Endothelial cell of umbilical vein (primary cell): ENCODE measurements around the gene LMF1. TPM values are rescaled to one million over a fixed set of nuclear protein-coding genes. Genes with fewer than 3 reads are reported as not detected.

Source experiments
- BruUV-seq: library from RNA; stranded (reverse); fragments of 400-500 nt; replicated peaks from 2 replicates; lab custom pipeline; 2021; lab: Mats Ljungman, UMichigan
- CTCF ChIA-PET: fragments of 300-600, 350-600 bp; sonication (Branson Sonifier 250); formaldehyde crosslinking; loops from one replicate; lab custom pipeline; 2021; ENCODE audit warnings: antibody characterized with exemption, inconsistent platforms; lab: Charles Lee
- POLR2A ChIA-PET: fragments of 300-600, 350-600 bp; sonication (Branson Sonifier 250); formaldehyde crosslinking; loops from one replicate; lab custom pipeline; 2021; ENCODE audit warnings: antibody characterized with exemption, inconsistent platforms; lab: Charles Lee
- DNase-seq: peaks from one replicate; pipeline ENCODE4 v3.0.0-alpha.2; 2011; ENCODE audit warnings: low read depth, low spot score
- FAIRE-seq: peaks from 2 replicates; lab custom pipeline; 2011; peaks lifted over from hg19 to GRCh38; lab: Jason Lieb, UNC
- H2AFZ ChIP-seq: 2 replicates; pipeline ENCODE4 v1.6.0; 2012; ENCODE audit warnings: low read depth, low read length, control low read depth, inconsistent platforms
- H3K27ac ChIP-seq: 2 replicates; pipeline ENCODE4 v1.5.1; 2011; ENCODE audit warnings: low read depth, mild to moderate bottlenecking, control low read depth, low read length, moderate library complexity; ENCODE audit not compliant: insufficient read depth
- H3K27me3 ChIP-seq, 2 experiments: 2 replicates each; pipeline versions ENCODE4 v1.6.0 to v1.6.1; 2011; ENCODE audit warnings: low read length in 2 of 2, mixed read lengths in 1 of 2; ENCODE audit not compliant: control insufficient read depth in 2 of 2, insufficient read depth in 2 of 2
- H3K36me3 ChIP-seq, 2 experiments: 2 replicates in 1 of 2; 3 replicates in 1 of 2; pipeline ENCODE4 v1.5.1; 2011; ENCODE audit warnings: low read length in 2 of 2, mild to moderate bottlenecking in 1 of 2, moderate library complexity in 1 of 2; ENCODE audit not compliant: control insufficient read depth in 2 of 2, insufficient read depth in 2 of 2; ENCODE audit errors: extremely low read depth in 1 of 2
- H3K4me1 ChIP-seq: 3 replicates; pipeline ENCODE4 v1.5.1; 2011; ENCODE audit warnings: mild to moderate bottlenecking, low read length; ENCODE audit not compliant: control insufficient read depth, insufficient read depth; ENCODE audit errors: extremely low read depth
- H3K4me2 ChIP-seq: 2 replicates; pipeline ENCODE4 v1.6.1; 2011; ENCODE audit warnings: low read length, control low read depth, mixed read lengths; ENCODE audit not compliant: insufficient read depth
- H3K4me3 ChIP-seq, 3 experiments: fragments of 200-600 bp in 1 of 3; sonication (generic), shearing (Covaris generic) in 1 of 3; replicated peaks in 1 of 3; 2 replicates each; pipeline ENCODE4 v1.5.1; 2011 to 2016; ENCODE audit warnings: control low read depth in 3 of 3, low read length in 3 of 3, mild to moderate bottlenecking in 2 of 3, inconsistent platforms in 1 of 3, low read depth in 1 of 3, moderate library complexity in 1 of 3; ENCODE audit not compliant: insufficient read depth in 1 of 3
- H3K79me2 ChIP-seq: 2 replicates; pipeline ENCODE4 v1.6.0; 2012; ENCODE audit warnings: low read length, inconsistent platforms; ENCODE audit not compliant: control insufficient read depth, insufficient read depth
- H3K9ac ChIP-seq: replicated peaks from 2 replicates; pipeline ENCODE3; 2011; ENCODE audit warnings: low read length, control low read depth; ENCODE audit not compliant: insufficient read depth; ENCODE audit errors: extremely low read depth
- H3K9me1 ChIP-seq: replicated peaks from 3 replicates; pipeline ENCODE4 v1.6.0; 2011; ENCODE audit warnings: mild to moderate bottlenecking, low read length; ENCODE audit not compliant: control insufficient read depth, insufficient read depth; ENCODE audit errors: extremely low read depth
- H3K9me3 ChIP-seq: replicated peaks from 2 replicates; pipeline ENCODE4 v1.5.1; 2012; ENCODE audit warnings: low read length, inconsistent platforms; ENCODE audit not compliant: control insufficient read depth, insufficient read depth
- H4K20me1 ChIP-seq: replicated peaks from 2 replicates; pipeline ENCODE3; 2011; ENCODE audit warnings: mild to moderate bottlenecking, low read length; ENCODE audit not compliant: control insufficient read depth, insufficient read depth; ENCODE audit errors: extremely low read depth
- CTCF ChIP-seq, 2 donors: IDR thresholded peaks; 1 replicate in 1 of 2; 2 replicates in 1 of 2; pipeline ENCODE4 v1.5.1; 2011; ENCODE audit warnings: low read length in 2 of 2, mild to moderate bottlenecking in 2 of 2, moderate library complexity in 2 of 2, control low read depth in 1 of 2, inconsistent platforms in 1 of 2, low read depth in 1 of 2; ENCODE audit not compliant: insufficient read depth in 1 of 2; ENCODE audit errors: extremely low read depth in 1 of 2
- FOS ChIP-seq: IDR thresholded peaks from 2 replicates; pipeline ENCODE4 v1.6.1; 2011; ENCODE audit warnings: mild to moderate bottlenecking, low read length, moderate library complexity, borderline replicate concordance; ENCODE audit not compliant: insufficient read depth
- GATA2 ChIP-seq: IDR thresholded peaks from 2 replicates; pipeline ENCODE4 v1.7.0; 2011; ENCODE audit warnings: low read depth, mild to moderate bottlenecking, moderate library complexity, mixed read lengths, low read length; ENCODE audit not compliant: insufficient read length, insufficient read depth
- POLR2A ChIP-seq: IDR thresholded peaks from 2 replicates; pipeline ENCODE4 v1.6.1; 2012; ENCODE audit warnings: low read depth, mild to moderate bottlenecking, control low read depth, low read length
- dilution Hi-C: fragments of 300-500 bp; cut with MboI; formaldehyde crosslinking; loops from one replicate; pipeline ENCODE4 v1.15.0; 2019; ENCODE audit warnings: low sequenced_read_pairs; ENCODE audit not compliant: extremely low pct_ligation_motif_present
- intact Hi-C: fragments of 100-400 bp; cut with micrococcal nuclease; formaldehyde crosslinking; loops from one replicate; pipeline ENCODE4 v1.10.0; 2022
- polyA plus RNA-seq, 4 experiments: library from polyadenylated mRNA; depleted of rRNA in 3 of 4; stranded (reverse) in 3 of 4; unstranded in 1 of 4; fragments of >200 nt; gene quantifications; 2 replicates each; pipeline versions ENCODE4 v1.2.1 to v1.2.3, GENCODE V29; 2011 to 2012; ENCODE audit warnings: missing spikeins in 1 of 4
- total RNA-seq: library from RNA; stranded (reverse); gene quantifications from 2 replicates; pipeline ENCODE4 v1.2.3, GENCODE V29; 2021

LMF1 gene
- total and polyA plus RNA-seq, 2 donors (not counting 3 experiments of a cell fraction or from before 2014, with no cell fraction given), result 17.8 TPM

- TF ChIP-seq POLR2A (no peak), FOS (no peak), CTCF (IDR thresholded peaks at IDR 0.05; ENCODE audit: extremely low read depth in 1 of 2, insufficient read depth in 1 of 2, low read depth in 1 of 2, low read length in 2 of 2) (no peak), GATA2 (no peak)
- intact Hi-C loops (no loop called here), dilution Hi-C loops (no loop called here)
- Histone ChIP-seq H3K4me1 (peaks cover 4% of the 10 kb centered on the region), H3K27me3 (peaks cover 0 to 7% of the 10 kb centered on the region in 2 experiments), H3K9me3 (no peaks in the 10 kb centered on the region), H3K9ac (no peak overlapping the region), H3K36me3 (no peaks in the 10 kb centered on the region), H3K27ac (no peak overlapping the region), H4K20me1 (no peaks in the 10 kb centered on the region), H3K9me1 (no peaks in the 10 kb centered on the region), H2AFZ (no peak overlapping the region), H3K4me2 (no peak overlapping the region), H3K4me3 (no peak overlapping the region), H3K79me2 (no peaks in the 10 kb centered on the region)
- no TSS peak for BruUV-seq
- DNase-seq (no peak), FAIRE-seq (no peak)
- ChIA-PET CTCF (no interaction called here), POLR2A (no interaction called here)
Observed at GRCh38 chr16:976389-976931, 5.7 kb upstream of the LMF1 start.

GRCh38 chr16:975291-975690 lies 4.5 kb upstream of the LMF1 start:
- Histone ChIP-seq H4K20me1 (no peaks in the 10 kb centered on the region), H3K4me2 (no peak overlapping the region), H3K9me3 (no peaks in the 10 kb centered on the region), H2AFZ (no peak overlapping the region), H3K9me1 (no peaks in the 10 kb centered on the region), H3K36me3 (no peaks in the 10 kb centered on the region), H3K27ac (no peak overlapping the region), H3K4me3 (no peak overlapping the region), H3K4me1 (no peaks in the 10 kb centered on the region), H3K79me2 (no peaks in the 10 kb centered on the region), H3K27me3 (peaks cover 0 to 4% of the 10 kb centered on the region in 2 experiments), H3K9ac (no peak overlapping the region)
- intact Hi-C loops (no loop called here), dilution Hi-C loops (no loop called here)
- no TSS peak for BruUV-seq
- no peak for DNase-seq
- TF ChIP-seq FOS, result no peak
- POLR2A ChIA-PET, result no interaction called here
- no peak for FAIRE-seq
- CTCF ChIA-PET, result no interaction called here
